Skeletal muscle cell (primary cell): Measurements from ENCODE around the gene FMO2.
"Not testable (repeated sequence)": the region's sequence is repeated elsewhere in the genome, so short reads cannot be mapped to it uniquely, and the experiment has no call there.

ENCODE experiments used
- DNase-seq: peaks from one replicate; pipeline ENCODE4 v3.0.0-alpha.2; 2010; ENCODE audit warnings: low read depth
- H3K4me3 ChIP-seq: 2 replicates; pipeline ENCODE4 v1.5.1; 2011; ENCODE audit warnings: low read depth, mild to moderate bottlenecking, control low read depth, low read length, moderate library complexity

FMO2 gene

GRCh38 chr1:171213559-171214454 lies 28.7 kb downstream of the FMO2 start:
- DNase-seq, result no peak
- no peak overlapping the region for H3K4me3 ChIP-seq

DNA sequence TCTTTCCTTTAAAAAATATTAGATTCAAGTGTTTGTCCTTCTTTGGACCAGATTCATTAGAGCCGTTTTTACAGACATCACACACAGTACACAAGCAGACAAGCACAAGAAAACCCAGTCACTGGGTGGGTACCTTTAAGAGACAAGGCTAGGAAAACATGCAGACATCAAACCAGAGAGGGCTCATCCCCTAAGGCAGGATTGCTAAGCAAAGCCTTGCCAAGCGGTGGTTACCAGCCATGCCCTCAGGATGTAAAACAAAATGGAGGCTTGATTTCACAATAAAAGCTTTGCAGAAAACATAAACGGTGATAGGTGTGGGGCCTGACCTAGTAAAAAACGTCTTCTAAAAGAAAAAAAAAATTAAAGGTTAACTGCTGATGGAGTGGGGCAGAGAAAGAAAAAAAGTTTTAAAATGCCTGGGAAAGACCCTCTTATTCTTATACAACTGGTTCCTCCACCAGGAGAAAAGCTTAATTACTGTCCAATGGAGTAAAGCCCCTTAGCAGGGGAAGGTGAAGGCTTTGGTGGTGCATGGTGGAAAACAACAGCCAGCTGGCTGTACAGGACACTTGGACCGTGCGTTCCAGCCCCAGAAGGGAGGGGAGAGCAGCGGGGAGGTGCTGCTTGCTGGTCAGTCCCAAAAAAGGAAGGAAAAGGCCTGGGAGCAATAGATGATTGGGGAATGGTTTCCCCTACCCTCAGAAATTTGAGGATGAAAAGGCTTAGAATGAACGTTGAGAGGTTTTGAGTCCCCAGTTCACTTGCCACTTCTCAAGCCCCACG lies 32.8 kb downstream of the FMO2 start:
- DNase-seq, result no peak

GRCh38 chr1:171218661-171219060 lies 33.6 kb downstream of the FMO2 start:
- no peak overlapping the region for H3K4me3 ChIP-seq
- DNase-seq, result no peak

More for the DNA sequence above, 32.8 kb downstream of the FMO2 start:
- H3K4me3 ChIP-seq, result no peak overlapping the region

- no peak for DNase-seq
- no peak overlapping the region for H3K4me3 ChIP-seq
These were observed 34.4 kb downstream of the FMO2 start for GRCh38 chr1:171219346-171220080.

DNA sequence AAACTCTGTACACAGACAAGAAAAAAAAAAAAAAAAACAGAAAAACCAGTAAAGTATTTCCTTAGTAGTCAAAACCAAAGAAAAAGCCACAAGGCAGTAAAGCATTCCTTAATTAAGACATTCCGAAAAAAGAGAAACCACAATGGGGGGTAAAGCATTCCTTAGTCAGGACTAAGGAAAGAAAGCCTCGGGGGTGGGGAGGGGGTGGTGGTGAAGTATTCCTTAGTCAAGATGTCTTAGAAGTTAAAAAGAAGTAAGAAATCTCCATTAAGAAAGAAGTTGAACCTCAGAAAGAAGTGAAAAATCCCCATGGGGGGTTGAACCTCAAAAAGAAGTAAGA lies 35.0 kb downstream of the FMO2 start:
- peak; percentile 74 for DNase-seq
- peak overlapping the region; percentile 22 for H3K4me3 ChIP-seq

GRCh38 chr1:171220581-171221054 lies 35.5 kb downstream of the FMO2 start:
- no peak for DNase-seq
- peak overlapping the region; percentile 22 for H3K4me3 ChIP-seq

DNA sequence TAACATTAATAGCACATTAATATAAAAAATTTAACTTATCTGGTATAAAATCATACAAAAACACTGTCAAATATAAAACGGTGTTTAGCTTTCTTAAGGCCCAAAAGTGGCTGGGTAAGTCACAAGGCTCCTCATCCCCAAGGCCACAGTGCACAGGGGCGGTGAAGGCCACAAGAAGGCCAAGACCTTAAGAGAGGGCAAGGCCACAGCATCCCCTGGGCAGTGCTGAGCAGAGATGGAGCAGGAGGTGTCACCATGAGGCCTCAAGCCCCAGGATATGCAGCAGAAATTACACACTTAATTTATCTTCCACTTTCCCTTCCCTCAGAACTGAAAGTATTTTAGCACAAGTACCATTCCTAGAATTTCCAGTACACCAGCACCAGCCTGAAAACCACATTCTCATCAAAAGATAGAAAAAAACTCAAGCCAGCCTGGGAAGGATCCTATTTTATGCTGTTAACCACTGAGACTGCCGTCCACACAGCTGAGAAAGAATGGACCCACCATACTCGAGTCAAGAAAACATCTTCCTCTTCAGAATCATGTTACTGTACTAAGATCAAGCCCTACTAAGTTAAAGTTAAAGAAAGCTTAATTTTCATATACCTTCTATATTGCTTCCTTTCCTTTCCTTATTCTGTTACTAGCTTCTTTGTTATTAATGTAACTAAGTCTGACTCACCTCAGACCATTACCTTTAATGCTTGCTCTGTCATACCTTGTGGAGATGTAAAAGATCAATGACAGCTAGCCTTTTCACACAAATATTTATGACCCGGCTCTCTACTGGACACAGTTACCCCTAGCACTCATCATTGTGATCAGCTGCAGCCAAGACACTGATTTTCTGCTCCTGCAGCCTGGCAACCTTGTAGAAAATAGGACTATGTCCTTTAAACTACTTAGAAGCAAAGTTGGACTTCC lies 36.8 kb downstream of the FMO2 start:
- DNase-seq, result no peak
- no peak overlapping the region for H3K4me3 ChIP-seq

- no peak for DNase-seq
These were observed 37.8 kb downstream of the FMO2 start for GRCh38 chr1:171222936-171223335.

DNA sequence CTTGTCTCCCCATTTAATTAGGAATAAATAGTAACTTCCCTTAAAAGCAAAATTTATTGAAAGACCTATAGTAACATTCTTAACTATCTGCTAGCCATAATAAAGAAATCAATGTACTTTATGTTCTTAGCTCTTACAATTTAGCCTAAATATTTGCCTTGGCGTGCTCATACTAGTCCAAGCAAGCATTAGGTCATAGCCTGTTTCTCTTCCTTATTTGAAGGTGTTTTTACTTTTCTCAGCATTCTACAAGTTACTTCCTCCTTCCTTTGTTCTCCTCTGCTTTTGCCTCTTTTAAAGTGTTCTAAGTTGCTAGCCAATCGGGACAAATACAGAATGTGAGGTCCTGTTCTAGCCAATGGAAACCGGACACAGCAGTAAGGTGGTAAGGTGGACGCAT lies 39.2 kb downstream of the FMO2 start:
- not testable (repeated sequence) for H3K4me3 ChIP-seq, DNase-seq

More at GRCh38 chr1:171222936-171223335, 37.8 kb downstream of the FMO2 start:
- no peak overlapping the region for H3K4me3 ChIP-seq

- H3K4me3 ChIP-seq, result no peak overlapping the region
- DNase-seq, result no peak
These were observed 41.8 kb downstream of the FMO2 start for GRCh38 chr1:171226747-171227370.

DNA sequence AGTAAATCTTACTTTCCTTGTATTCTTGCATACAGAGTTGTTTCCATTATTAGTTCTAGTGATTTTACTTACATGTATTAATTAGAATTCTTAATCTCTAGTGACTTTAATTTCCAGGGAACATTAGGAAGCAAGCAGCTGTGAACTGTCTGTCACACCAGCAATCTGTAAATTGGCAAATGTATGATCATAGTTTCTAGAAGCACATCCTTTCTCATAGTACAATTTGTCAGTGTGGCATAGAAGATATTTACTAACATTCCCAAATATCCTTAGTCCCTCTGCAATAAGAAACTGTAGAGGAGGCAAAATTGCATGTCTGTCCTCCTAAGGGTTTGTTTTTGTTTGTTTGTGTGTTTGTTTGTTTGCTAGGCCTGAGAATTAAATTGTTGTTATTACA lies 46.2 kb downstream of the FMO2 start:
- no peak overlapping the region for H3K4me3 ChIP-seq
- no peak for DNase-seq

DNA sequence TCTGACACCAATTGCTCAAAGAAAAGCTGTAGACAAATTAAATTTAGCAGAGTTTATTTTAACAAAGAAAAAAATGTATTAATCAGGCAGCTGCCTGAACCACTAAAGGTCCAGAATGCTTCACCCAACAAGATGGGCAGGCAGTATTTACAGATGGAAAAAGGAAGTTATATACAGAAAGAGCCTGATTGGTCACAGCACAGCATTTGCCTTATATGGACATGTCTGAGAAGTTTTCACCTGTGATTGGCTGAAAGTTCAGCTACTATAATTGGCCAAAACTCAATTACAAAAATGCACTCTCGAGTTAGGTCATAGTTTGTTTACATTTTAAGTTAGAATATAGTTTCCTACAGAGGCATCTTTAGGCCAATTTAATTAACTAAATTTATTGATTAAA lies 48.1 kb downstream of the FMO2 start:
- no peak overlapping the region for H3K4me3 ChIP-seq
- no peak for DNase-seq

DNA sequence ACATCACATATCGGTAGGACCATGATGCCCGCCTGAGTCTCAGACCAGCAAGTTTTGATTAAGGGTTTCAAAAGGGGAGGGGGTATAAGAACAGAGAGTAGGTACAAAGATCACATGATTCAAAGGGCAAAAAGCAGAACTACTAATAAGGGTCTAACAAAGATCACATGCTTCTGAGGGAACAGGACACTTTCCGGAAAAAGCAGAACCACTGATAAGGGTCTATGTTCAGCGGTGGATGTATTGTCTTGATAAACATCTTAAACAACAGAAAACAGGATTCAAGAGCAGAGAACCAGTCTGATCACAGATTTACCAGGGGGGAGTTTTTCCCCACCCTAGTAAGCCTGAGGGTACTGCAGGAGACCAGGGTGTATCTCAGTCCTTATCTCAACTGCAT lies 51.1 kb downstream of the FMO2 start:
- not testable (repeated sequence) for H3K4me3 ChIP-seq, DNase-seq

DNA sequence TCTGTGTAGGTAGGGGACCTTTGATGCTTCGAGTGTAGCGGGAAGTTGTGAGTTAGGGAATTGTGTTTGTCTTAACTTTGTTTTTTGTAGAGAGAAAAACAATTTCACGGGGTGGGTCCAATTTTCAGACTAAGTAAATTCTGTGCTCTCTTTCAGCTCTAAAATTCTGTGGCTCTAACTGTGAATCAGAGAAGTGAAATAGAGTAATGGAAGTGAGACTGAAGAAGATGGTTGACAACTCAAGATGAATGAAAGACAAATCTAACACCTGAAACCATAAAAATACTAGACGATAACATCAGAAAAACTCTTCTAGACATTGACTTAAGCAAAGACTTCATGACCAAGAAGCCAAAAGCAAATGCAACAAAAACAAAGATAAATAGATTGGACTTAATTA lies 58.8 kb downstream of the FMO2 start:
- H3K4me3 ChIP-seq, result no peak overlapping the region
- DNase-seq, result no peak

DNA sequence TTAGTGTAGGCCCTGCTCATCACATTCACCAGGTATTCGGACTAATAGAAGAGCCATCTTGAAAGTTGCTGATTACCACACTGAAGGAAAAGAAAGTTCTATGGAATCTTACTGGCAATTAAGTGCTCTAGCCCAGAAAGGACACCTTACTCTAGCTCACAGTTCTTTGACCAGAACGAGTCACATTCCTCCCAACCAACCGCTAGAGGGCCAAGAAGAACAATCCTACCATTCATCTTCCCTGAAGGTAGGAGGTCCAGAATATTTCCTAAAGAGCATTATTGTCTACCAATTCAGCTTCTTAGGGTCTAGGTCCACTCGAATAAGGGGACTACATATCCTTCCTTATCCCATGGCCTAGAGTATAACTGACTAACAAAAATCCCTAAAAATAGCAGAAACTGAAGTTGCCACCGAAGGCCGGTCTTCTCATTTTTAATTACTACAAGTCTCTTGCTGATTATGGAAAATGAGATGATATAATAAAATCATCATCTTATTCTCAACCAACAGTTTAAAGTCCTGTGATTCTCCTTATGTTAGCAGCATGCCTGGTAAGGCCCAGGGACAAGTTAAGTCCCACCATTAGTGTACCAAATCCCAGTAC lies 60.5 kb downstream of the FMO2 start:
- no peak for DNase-seq
- no peak overlapping the region for H3K4me3 ChIP-seq

- H3K4me3 ChIP-seq, result no peak overlapping the region
- no peak for DNase-seq
These were observed 62.4 kb downstream of the FMO2 start for GRCh38 chr1:171247501-171247900.

DNA sequence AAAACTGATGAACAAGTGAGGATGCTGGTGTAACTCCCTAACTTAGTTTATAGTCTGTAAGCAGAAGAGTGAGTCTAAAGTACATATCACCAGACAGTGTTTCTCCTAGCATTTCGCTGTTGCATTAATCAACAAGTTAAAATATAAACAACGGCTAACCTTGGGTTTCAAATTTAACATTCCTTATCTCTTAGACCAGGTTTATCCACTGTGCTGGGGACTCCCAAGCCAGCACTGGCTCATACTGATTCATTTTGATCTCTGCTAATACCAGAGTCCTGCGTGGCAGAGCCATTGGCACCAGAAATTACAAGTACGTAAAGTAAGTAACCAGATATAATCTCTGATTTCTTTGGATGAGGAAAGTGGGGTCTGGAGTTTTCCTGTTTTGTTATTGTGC lies 63.2 kb downstream of the FMO2 start, which contains the start of gene FMO1:
FMO1 (plus strand) TSS at position 193 of the 400 bp plus-strand sequence. CDS start 9,594 bp downstream, outside the sequence.
- DNase-seq, result no peak
- H3K4me3 ChIP-seq, result no peak within 1 kb of the TSS

DNA sequence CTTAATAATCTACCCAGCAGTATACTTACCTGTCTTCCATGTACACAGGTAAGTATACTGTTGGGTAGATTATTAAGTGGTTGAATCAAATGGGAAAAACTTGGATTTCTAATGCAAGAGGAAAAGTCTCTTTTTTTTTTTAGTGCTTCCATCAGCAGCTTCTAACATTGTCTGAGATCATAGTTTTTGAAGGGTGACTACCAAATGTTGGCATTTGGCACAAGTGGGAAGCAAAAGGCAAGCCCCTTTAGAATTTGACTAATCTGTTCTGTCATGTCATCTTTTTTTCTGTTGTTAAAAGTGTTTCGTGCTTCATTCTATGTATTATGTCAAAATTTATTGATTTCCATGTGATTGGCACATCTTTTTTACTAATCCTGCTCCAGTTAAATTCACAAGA lies 63.7 kb downstream of the FMO2 start:
- no peak for DNase-seq
- H3K4me3 ChIP-seq, result no peak overlapping the region
